Activated CD4-positive, CD25-positive, alpha-beta regulatory T cell treated with anti-CD3 and anti-CD28 coated beads, Interleukin-2, amount 50 U/mL, for 24 hours (primary cell): Measurements from ENCODE around the gene ATF6.
A peak's percentile ranks its signal among the peaks of the same experiment; 100 is the strongest.
"Not testable (repeated sequence)": the region's sequence is repeated elsewhere in the genome, so short reads cannot be mapped to it uniquely, and the experiment has no call there.

Source experiments
- ATAC-seq, 2 donors: fragments of 150-1000 bp; cut with Tn5 transposase; one replicate each; pipeline ENCODE4 v1.10.0; 2021; ENCODE audit warnings: mild to moderate bottlenecking in 1 of 2, moderate library complexity in 1 of 2

Gene ATF6

GRCh38 chr1:161766102-161766981, at the start of gene ATF6:
TSS of gene ATF6 (plus strand) at chr1:161766320. CDS start at chr1:161766361, 41 bp downstream.
- peak; percentile 72 to 74 for ATAC-seq

- no peak for ATAC-seq
Observed at GRCh38 chr1:161718559-161719324, 47.4 kb upstream of the ATF6 start.

- ATAC-seq, result peak in 1 of 2 donors; percentile 58
Observed at GRCh38 chr1:161719325-161719611, 46.9 kb upstream of the ATF6 start.

- ATAC-seq, result no peak
Observed at GRCh38 chr1:161720422-161720821, 45.7 kb upstream of the ATF6 start.

GRCh38 chr1:161720956-161721737, 45.0 kb upstream of the ATF6 start, which contains the start of gene FCRLB:
TSS of gene FCRLB (plus strand) at chr1:161721544. CDS start at chr1:161722673, 1,129 bp downstream.
- no peak for ATAC-seq

GRCh38 chr1:161721738-161722343, 44.3 kb upstream of the ATF6 start:
- no peak for ATAC-seq

GRCh38 chr1:161722406-161722805, 43.7 kb upstream of the ATF6 start:
- ATAC-seq, result no peak

GRCh38 chr1:161723459-161724141, 42.5 kb upstream of the ATF6 start:
- ATAC-seq, result no peak

GRCh38 chr1:161725258-161725907, 40.7 kb upstream of the ATF6 start:
- not testable (repeated sequence) for ATAC-seq

- ATAC-seq, result peak; percentile 15 to 18
Observed at GRCh38 chr1:161725908-161726472, 40.1 kb upstream of the ATF6 start.

- peak; percentile 47 to 51 for ATAC-seq
Observed at GRCh38 chr1:161726473-161727255, 39.5 kb upstream of the ATF6 start.

- peak in 1 of 2 donors; percentile 9 for ATAC-seq
Observed at GRCh38 chr1:161727256-161727924, 38.7 kb upstream of the ATF6 start.

GRCh38 chr1:161728376-161729226, 37.5 kb upstream of the ATF6 start:
- no peak for ATAC-seq

- ATAC-seq, result peak; percentile 54 to 66
Observed at GRCh38 chr1:161730050-161730564, 36.0 kb upstream of the ATF6 start.

GRCh38 chr1:161731241-161731640, 34.9 kb upstream of the ATF6 start:
- ATAC-seq, result no peak

GRCh38 chr1:161731981-161732718, 34.0 kb upstream of the ATF6 start:
- ATAC-seq, result no peak

GRCh38 chr1:161733526-161733925, 32.6 kb upstream of the ATF6 start:
- no peak for ATAC-seq

GRCh38 chr1:161735837-161736236, 30.3 kb upstream of the ATF6 start:
- no peak for ATAC-seq
